Liver (tissue), 9 donors: ENCODE results near the gene SLC25A21. TPM values are rescaled to one million over a fixed set of nuclear protein-coding genes. Genes with fewer than 3 reads are reported as not detected.

Experiments used
- DNase-seq: peaks from one replicate; pipeline ENCODE4 v3.0.0-alpha.2; 2017; ENCODE audit warnings: low spot score
- H3K27ac ChIP-seq, 2 donors: one replicate each; pipeline ENCODE4 v1.7.0; 2013; ENCODE audit warnings: inconsistent platforms in 2 of 2, low read length in 2 of 2, control low read depth in 1 of 2, low read depth in 1 of 2, mild to moderate bottlenecking in 1 of 2
- H3K27me3 ChIP-seq, 4 donors: one replicate each; pipeline versions ENCODE4 v1.6.1 to v1.7.0; 2013; ENCODE audit warnings: low read length in 3 of 4, inconsistent platforms in 1 of 4, mild to moderate bottlenecking in 1 of 4, moderate library complexity in 1 of 4; ENCODE audit not compliant: control insufficient read depth in 4 of 4, insufficient read depth in 4 of 4
- H3K36me3 ChIP-seq, 4 donors: one replicate each; pipeline versions ENCODE4 v1.6.1 to v1.7.0; 2013; ENCODE audit warnings: low read length in 3 of 4, mild to moderate bottlenecking in 3 of 4, low read depth in 1 of 4, moderate library complexity in 1 of 4; ENCODE audit not compliant: control insufficient read depth in 4 of 4, insufficient read depth in 3 of 4
- H3K4me1 ChIP-seq, 4 donors: one replicate each; pipeline versions ENCODE4 v1.6.1 to v1.7.0; 2013; ENCODE audit warnings: low read length in 3 of 4, mild to moderate bottlenecking in 3 of 4, moderate library complexity in 1 of 4; ENCODE audit not compliant: control insufficient read depth in 4 of 4, insufficient read depth in 4 of 4
- H3K4me3 ChIP-seq, 3 donors: one replicate each; pipeline versions ENCODE4 v1.6.1 to v1.7.0; 2013; ENCODE audit warnings: low read length in 3 of 3, control low read depth in 1 of 3, low read depth in 1 of 3, mild to moderate bottlenecking in 1 of 3
- H3K9ac ChIP-seq, 2 donors: one replicate each; pipeline ENCODE4 v1.7.0; 2013; ENCODE audit warnings: low read length in 2 of 2, mild to moderate bottlenecking in 2 of 2, moderate library complexity in 2 of 2, control low read depth in 1 of 2, low read depth in 1 of 2
- H3K9me3 ChIP-seq, 4 donors: one replicate each; pipeline versions ENCODE4 v1.6.1 to v1.7.0; 2013; ENCODE audit warnings: low read length in 3 of 4; ENCODE audit not compliant: control insufficient read depth in 4 of 4
- ATF3 ChIP-seq: IDR thresholded peaks from 2 replicates; pipeline ENCODE4 v1.6.1; 2016; ENCODE audit warnings: antibody characterized with exemption
- CTCF ChIP-seq: fragments of 150-350 bp; IDR thresholded peaks from 2 replicates; pipeline ENCODE4 v1.5.1; 2017; ENCODE audit warnings: improper control_type of control experiment, low read depth, low read length; ENCODE audit not compliant: missing input control
- FOXA1 ChIP-seq: IDR thresholded peaks from 2 replicates; pipeline ENCODE4 v1.6.1; 2016; ENCODE audit warnings: antibody characterized with exemption
- FOXA2 ChIP-seq: IDR thresholded peaks from 2 replicates; pipeline ENCODE4 v1.6.1; 2016; ENCODE audit warnings: antibody characterized with exemption
- GABPA ChIP-seq, 2 donors: IDR thresholded peaks in 1 of 2; conservative IDR thresholded peaks in 1 of 2; 2 replicates each; pipeline ENCODE4 v1.6.1; 2016; ENCODE audit warnings: antibody characterized with exemption in 2 of 2, mild to moderate bottlenecking in 1 of 2, moderate library complexity in 1 of 2
- HNF4A ChIP-seq, 2 donors: conservative IDR thresholded peaks; 2 replicates each; pipeline ENCODE4 v1.6.1; 2016; ENCODE audit warnings: antibody characterized with exemption in 2 of 2, mild to moderate bottlenecking in 2 of 2
- HNF4G ChIP-seq: IDR thresholded peaks from 2 replicates; pipeline ENCODE4 v1.6.1; 2016; ENCODE audit warnings: antibody characterized with exemption
- JUND ChIP-seq, 2 donors: IDR thresholded peaks; 2 replicates each; pipeline ENCODE4 v1.6.1; 2016; ENCODE audit warnings: antibody characterized with exemption in 2 of 2
- MAX ChIP-seq: IDR thresholded peaks from 2 replicates; pipeline ENCODE4 v1.6.1; 2016; ENCODE audit warnings: antibody characterized with exemption
- NR2F2 ChIP-seq: IDR thresholded peaks from 2 replicates; pipeline ENCODE4 v1.6.1; 2016; ENCODE audit warnings: antibody characterized with exemption
- RAD21 ChIP-seq, 2 donors: IDR thresholded peaks; 2 replicates each; pipeline ENCODE4 v1.6.1; 2016; ENCODE audit warnings: antibody characterized with exemption in 2 of 2, mild to moderate bottlenecking in 2 of 2
- REST ChIP-seq: IDR thresholded peaks from 2 replicates; pipeline ENCODE4 v1.6.1; 2016; ENCODE audit warnings: antibody characterized with exemption, mild to moderate bottlenecking
- RXRA ChIP-seq, 2 donors: IDR thresholded peaks; 2 replicates each; pipeline ENCODE4 v1.6.1; 2017 to 2018; ENCODE audit warnings: antibody characterized with exemption in 2 of 2, mild to moderate bottlenecking in 1 of 2
- SP1 ChIP-seq: IDR thresholded peaks from 2 replicates; pipeline ENCODE4 v1.6.1; 2018; ENCODE audit warnings: antibody characterized with exemption, mild to moderate bottlenecking
- TAF1 ChIP-seq: conservative IDR thresholded peaks from 2 replicates; pipeline ENCODE4 v1.6.1; 2016; ENCODE audit warnings: antibody characterized with exemption, mild to moderate bottlenecking
- YY1 ChIP-seq: IDR thresholded peaks from 2 replicates; pipeline ENCODE4 v1.6.1; 2016; ENCODE audit warnings: antibody characterized with exemption, mild to moderate bottlenecking
- ZBTB33 ChIP-seq: IDR thresholded peaks from 2 replicates; pipeline ENCODE4 v1.6.1; 2016; ENCODE audit warnings: antibody characterized with exemption
- WGBS: extraction: QIAGEN DNeasy Blood & Tissue Kit; methylation state at CpG from one replicate; pipeline ENCODE4 v1.1.7; 2013; 5-methylcytosine and 5-hydroxymethylcytosine counted together
- polyA plus RNA-seq, 2 donors: library from polyadenylated mRNA; stranded (reverse) in 1 of 2; unstranded in 1 of 2; fragments of 200-250 nt in 1 of 2; fragments of >200 nt in 1 of 2; fragmentation: Nextera tagmentation in 1 of 2; extraction: Ambion mirVana in 1 of 2; gene quantifications; one replicate each; pipeline versions ENCODE4 v1.2.1 to v1.2.3, GENCODE V29; 2013 to 2015
- total RNA-seq, 2 donors: library from RNA; depleted of rRNA; stranded (reverse); fragments of >200 nt; gene quantifications; one replicate each; pipeline ENCODE4 v1.2.3, GENCODE V29; 2014
- donor health status: healthy.
- donor health status: healthy.
- donor health status: healthy.
- donor health status: healthy.
- donor health status: healthy.

Gene SLC25A21
- total and polyA plus RNA-seq, 4 donors: 0.13 to 24.3 (median 0.23) TPM

- Histone ChIP-seq H3K9ac (no peak overlapping the region), H3K4me3 (no peak overlapping the region), H3K4me1 (no peaks in the 10 kb centered on the region), H3K9me3 (no peaks in the 10 kb centered on the region), H3K36me3 (no peaks in the 10 kb centered on the region), H3K27ac (no peak overlapping the region), H3K27me3 (peaks cover 0 to 3% (median 0%) of the 10 kb centered on the region in 4 donors)
- no peak for TF ChIP-seq GABPA (IDR thresholded peaks at IDR 0.05 in 1 of 2, conservative IDR thresholded peaks at IDR 0.05 in 1 of 2)
- TF ChIP-seq YY1: no peak
- TF ChIP-seq RAD21 (IDR thresholded peaks at IDR 0.05): no peak
- no peak for TF ChIP-seq ATF3
- TF ChIP-seq REST: no peak
- TF ChIP-seq RXRA (IDR thresholded peaks at IDR 0.05): no peak
- TF ChIP-seq CTCF: no peak
- no peak for TF ChIP-seq FOXA1
- TF ChIP-seq HNF4G: no peak
- TF ChIP-seq FOXA2: no peak
- WGBS: 35% methylated on average over 6 of the region's 6 CpGs
- no peak for DNase-seq
Observed at GRCh38 chr14:36935976-36936678, 236.3 kb downstream of the SLC25A21 start.

GRCh38 chr14:36934304-36934703 lies 238.1 kb downstream of the SLC25A21 start:
- no peaks in the 10 kb centered on the region for H3K27me3 ChIP-seq
- no peak overlapping the region for H3K27ac ChIP-seq
- no peak overlapping the region for H3K9ac ChIP-seq
- H3K9me3 ChIP-seq: no peaks in the 10 kb centered on the region
- WGBS: 70% methylated on average over 1 of the region's 1 CpG
- no peak for DNase-seq
- no peak overlapping the region for H3K4me3 ChIP-seq
- H3K4me1 ChIP-seq: no peaks in the 10 kb centered on the region
- H3K36me3 ChIP-seq: no peaks in the 10 kb centered on the region
- TF ChIP-seq SP1 (no peak), RAD21 (IDR thresholded peaks at IDR 0.05) (no peak), ATF3 (no peak), GABPA (IDR thresholded peaks at IDR 0.05 in 1 of 2, conservative IDR thresholded peaks at IDR 0.05 in 1 of 2) (no peak), MAX (no peak), REST (no peak), ZBTB33 (no peak), RXRA (IDR thresholded peaks at IDR 0.05) (no peak), FOXA2 (no peak), FOXA1 (no peak), HNF4A (conservative IDR thresholded peaks at IDR 0.05) (no peak), YY1 (no peak), TAF1 (no peak), JUND (IDR thresholded peaks at IDR 0.05) (no peak), HNF4G (no peak), NR2F2 (no peak)
